Neural cell (in vitro differentiated cells): ENCODE measurements around the gene ANKIB1.

Experiments
- EP300 ChIP-seq: fragments of 450-650 bp; conservative IDR thresholded peaks from 2 replicates; pipeline ENCODE4 v1.6.1; 2014; ENCODE audit warnings: antibody characterized with exemption, mild to moderate bottlenecking, moderate library complexity; ENCODE audit not compliant: poor library complexity, severe bottlenecking
- EZH2 ChIP-seq: fragments of 200-600, 300-800 bp; shearing (Covaris generic), sonication (generic); IDR thresholded peaks from 2 replicates; pipeline ENCODE4 v1.6.1; 2014; ENCODE audit warnings: antibody characterized with exemption, low read length, borderline replicate concordance, mild to moderate bottlenecking; ENCODE audit not compliant: insufficient read depth, poor library complexity, severe bottlenecking
- POLR2AphosphoS5 ChIP-seq: IDR thresholded peaks from 2 replicates; pipeline ENCODE4 v1.6.1; 2012
- TAF1 ChIP-seq: IDR thresholded peaks from 2 replicates; pipeline ENCODE4 v1.6.1; 2012; ENCODE audit warnings: low read depth
- TF ChIP-seq, protein P1 (sequence below): fragments of 450-650 bp; IDR thresholded peaks from 2 replicates; pipeline ENCODE4 v1.5.1; 2014; ENCODE audit warnings: antibody characterized with exemption, mild to moderate bottlenecking, moderate library complexity; ENCODE audit not compliant: poor library complexity, severe bottlenecking
- TF ChIP-seq, protein P2 (sequence below): IDR thresholded peaks from 2 replicates; pipeline ENCODE4 v1.6.1; 2012; ENCODE audit warnings: borderline replicate concordance

DNA sequence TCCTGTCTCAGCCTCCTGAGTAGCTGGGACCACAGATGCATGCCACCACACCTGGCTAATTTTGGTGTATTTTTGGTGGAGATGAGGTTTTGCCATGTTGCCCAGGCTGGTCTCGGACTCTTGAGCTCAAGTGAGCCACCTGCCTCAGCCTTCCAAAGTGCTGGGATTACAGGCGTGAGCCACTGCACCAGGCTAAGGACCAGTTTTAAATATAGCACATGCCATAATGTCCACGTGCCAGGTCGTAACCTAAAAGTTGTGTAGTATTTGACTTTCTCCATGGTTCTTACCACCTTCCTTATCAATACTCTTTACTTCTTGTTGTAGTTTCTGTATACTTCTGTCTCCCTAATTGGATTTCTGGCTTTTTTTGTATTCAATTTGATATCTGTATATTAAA is 13.3 kb downstream of the ANKIB1 start:
- TF ChIP-seq, protein P1, sequence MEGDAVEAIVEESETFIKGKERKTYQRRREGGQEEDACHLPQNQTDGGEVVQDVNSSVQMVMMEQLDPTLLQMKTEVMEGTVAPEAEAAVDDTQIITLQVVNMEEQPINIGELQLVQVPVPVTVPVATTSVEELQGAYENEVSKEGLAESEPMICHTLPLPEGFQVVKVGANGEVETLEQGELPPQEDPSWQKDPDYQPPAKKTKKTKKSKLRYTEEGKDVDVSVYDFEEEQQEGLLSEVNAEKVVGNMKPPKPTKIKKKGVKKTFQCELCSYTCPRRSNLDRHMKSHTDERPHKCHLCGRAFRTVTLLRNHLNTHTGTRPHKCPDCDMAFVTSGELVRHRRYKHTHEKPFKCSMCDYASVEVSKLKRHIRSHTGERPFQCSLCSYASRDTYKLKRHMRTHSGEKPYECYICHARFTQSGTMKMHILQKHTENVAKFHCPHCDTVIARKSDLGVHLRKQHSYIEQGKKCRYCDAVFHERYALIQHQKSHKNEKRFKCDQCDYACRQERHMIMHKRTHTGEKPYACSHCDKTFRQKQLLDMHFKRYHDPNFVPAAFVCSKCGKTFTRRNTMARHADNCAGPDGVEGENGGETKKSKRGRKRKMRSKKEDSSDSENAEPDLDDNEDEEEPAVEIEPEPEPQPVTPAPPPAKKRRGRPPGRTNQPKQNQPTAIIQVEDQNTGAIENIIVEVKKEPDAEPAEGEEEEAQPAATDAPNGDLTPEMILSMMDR = no peak
- TF ChIP-seq POLR2AphosphoS5 (no peak), EP300 (no peak), EZH2 (no peak), TAF1 (no peak)
- TF ChIP-seq, protein P2, sequence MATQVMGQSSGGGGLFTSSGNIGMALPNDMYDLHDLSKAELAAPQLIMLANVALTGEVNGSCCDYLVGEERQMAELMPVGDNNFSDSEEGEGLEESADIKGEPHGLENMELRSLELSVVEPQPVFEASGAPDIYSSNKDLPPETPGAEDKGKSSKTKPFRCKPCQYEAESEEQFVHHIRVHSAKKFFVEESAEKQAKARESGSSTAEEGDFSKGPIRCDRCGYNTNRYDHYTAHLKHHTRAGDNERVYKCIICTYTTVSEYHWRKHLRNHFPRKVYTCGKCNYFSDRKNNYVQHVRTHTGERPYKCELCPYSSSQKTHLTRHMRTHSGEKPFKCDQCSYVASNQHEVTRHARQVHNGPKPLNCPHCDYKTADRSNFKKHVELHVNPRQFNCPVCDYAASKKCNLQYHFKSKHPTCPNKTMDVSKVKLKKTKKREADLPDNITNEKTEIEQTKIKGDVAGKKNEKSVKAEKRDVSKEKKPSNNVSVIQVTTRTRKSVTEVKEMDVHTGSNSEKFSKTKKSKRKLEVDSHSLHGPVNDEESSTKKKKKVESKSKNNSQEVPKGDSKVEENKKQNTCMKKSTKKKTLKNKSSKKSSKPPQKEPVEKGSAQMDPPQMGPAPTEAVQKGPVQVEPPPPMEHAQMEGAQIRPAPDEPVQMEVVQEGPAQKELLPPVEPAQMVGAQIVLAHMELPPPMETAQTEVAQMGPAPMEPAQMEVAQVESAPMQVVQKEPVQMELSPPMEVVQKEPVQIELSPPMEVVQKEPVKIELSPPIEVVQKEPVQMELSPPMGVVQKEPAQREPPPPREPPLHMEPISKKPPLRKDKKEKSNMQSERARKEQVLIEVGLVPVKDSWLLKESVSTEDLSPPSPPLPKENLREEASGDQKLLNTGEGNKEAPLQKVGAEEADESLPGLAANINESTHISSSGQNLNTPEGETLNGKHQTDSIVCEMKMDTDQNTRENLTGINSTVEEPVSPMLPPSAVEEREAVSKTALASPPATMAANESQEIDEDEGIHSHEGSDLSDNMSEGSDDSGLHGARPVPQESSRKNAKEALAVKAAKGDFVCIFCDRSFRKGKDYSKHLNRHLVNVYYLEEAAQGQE = no peak
